WTC11 (cell line): ENCODE results near the gene ATP11A. TPM values are rescaled to one million over a fixed set of nuclear protein-coding genes. Genes with fewer than 3 reads are reported as not detected.

Source experiments
- ATAC-seq: fragments of 200-7000 bp; cut with Tn5 transposase; 2 replicates; pipeline ENCODE4 v1.10.0; 2021; ENCODE audit warnings: mild to moderate bottlenecking, moderate library complexity
- CTCF ChIA-PET: fragments of 300-600 bp; sonication (Branson Sonifier 250); formaldehyde crosslinking; loops from one replicate; lab custom pipeline; 2021; ENCODE audit warnings: antibody characterized with exemption; lab: Charles Lee
- POLR2A ChIA-PET: fragments of 350-600 bp; sonication (Branson Sonifier 250); formaldehyde crosslinking; loops from one replicate; lab custom pipeline; 2021; ENCODE audit warnings: antibody characterized with exemption; lab: Charles Lee
- DNase-seq: peaks from one replicate; pipeline ENCODE4 v3.0.0; 2021; ENCODE audit warnings: low spot score
- H3K27ac Mint-ChIP-seq: 2 replicates; pipeline ENCODE4 v1.8.0; 2021; ENCODE audit warnings: mixed read lengths
- H3K27me3 Mint-ChIP-seq: 2 replicates; pipeline ENCODE4 v1.8.0; 2021; ENCODE audit warnings: low read depth, mild to moderate bottlenecking, moderate library complexity, mixed read lengths
- H3K36me3 Mint-ChIP-seq: 2 replicates; pipeline ENCODE4 v1.8.0; 2021; ENCODE audit warnings: mixed read lengths
- H3K4me1 Mint-ChIP-seq: 2 replicates; pipeline ENCODE4 v1.8.0; 2022; ENCODE audit warnings: mixed read lengths
- H3K4me3 Mint-ChIP-seq: 2 replicates; pipeline ENCODE4 v1.8.0; 2021; ENCODE audit warnings: mild to moderate bottlenecking, moderate library complexity, mixed read lengths
- H3K9me3 Mint-ChIP-seq: 2 replicates; pipeline ENCODE4 v1.8.0; 2021; ENCODE audit warnings: mixed read lengths
- AFF4 ChIP-seq: sonication (generic); formaldehyde crosslinking; IDR thresholded peaks from 2 replicates; pipeline ENCODE4 v1.8.1; 2023; ENCODE audit warnings: mild to moderate bottlenecking, missing genetic modification reagents, borderline replicate concordance
- ATF2 ChIP-seq: sonication (generic); formaldehyde crosslinking; IDR thresholded peaks from 2 replicates; pipeline ENCODE4 v1.8.1; 2022; ENCODE audit warnings: low read depth, missing genetic modification reagents, borderline replicate concordance
- CREB1 ChIP-seq: sonication (generic); formaldehyde crosslinking; IDR thresholded peaks from 2 replicates; pipeline ENCODE4 v1.8.0; 2023; ENCODE audit warnings: mild to moderate bottlenecking, missing genetic modification reagents
- CREM ChIP-seq: sonication (generic); formaldehyde crosslinking; IDR thresholded peaks from 2 replicates; pipeline ENCODE4 v1.8.1; 2022; ENCODE audit warnings: mild to moderate bottlenecking, missing genetic modification reagents, moderate library complexity
- ESRRA ChIP-seq: sonication (generic); formaldehyde crosslinking; IDR thresholded peaks from 2 replicates; pipeline ENCODE4 v1.8.1; 2022; ENCODE audit warnings: mild to moderate bottlenecking, missing genetic modification reagents, borderline replicate concordance
- ETV6 ChIP-seq: sonication (generic); formaldehyde crosslinking; IDR thresholded peaks from 2 replicates; pipeline ENCODE4 v1.8.1; 2022; ENCODE audit warnings: mild to moderate bottlenecking, missing genetic modification reagents
- GABPB1 ChIP-seq: sonication (generic); formaldehyde crosslinking; IDR thresholded peaks from 2 replicates; pipeline ENCODE4 v1.8.1; 2023; ENCODE audit warnings: mild to moderate bottlenecking, missing genetic modification reagents
- GTF2I ChIP-seq: fragments of 250-450 bp; sonication (Bioruptor Pico); conservative IDR thresholded peaks from 2 replicates; pipeline ENCODE4 v1.4.0; 2021; ENCODE audit warnings: mild to moderate bottlenecking
- JUN ChIP-seq: sonication (generic); formaldehyde crosslinking; IDR thresholded peaks from 2 replicates; pipeline ENCODE4 v1.8.0; 2023; ENCODE audit warnings: mild to moderate bottlenecking, missing genetic modification reagents
- MAX ChIP-seq: sonication (generic); formaldehyde crosslinking; IDR thresholded peaks from 2 replicates; pipeline ENCODE4 v1.8.0; 2022; ENCODE audit warnings: mild to moderate bottlenecking, missing genetic modification reagents
- MLX ChIP-seq: sonication (generic); formaldehyde crosslinking; IDR thresholded peaks from 2 replicates; pipeline ENCODE4 v1.8.1; 2023; ENCODE audit warnings: mild to moderate bottlenecking, missing genetic modification reagents, moderate library complexity
- NFE2L1 ChIP-seq: sonication (generic); formaldehyde crosslinking; IDR thresholded peaks from 2 replicates; pipeline ENCODE4 v1.8.1; 2023; ENCODE audit warnings: missing genetic modification reagents
- NR1H2 ChIP-seq: sonication (generic); formaldehyde crosslinking; IDR thresholded peaks from 2 replicates; pipeline ENCODE4 v1.9.0; 2021; ENCODE audit warnings: mild to moderate bottlenecking, moderate library complexity, missing genetic modification reagents
- NR2C2 ChIP-seq: sonication (generic); formaldehyde crosslinking; IDR thresholded peaks from 2 replicates; pipeline ENCODE4 v1.8.0; 2022; ENCODE audit warnings: mild to moderate bottlenecking, missing genetic modification reagents
- NR3C1 ChIP-seq: sonication (generic); formaldehyde crosslinking; conservative IDR thresholded peaks from 2 replicates; pipeline ENCODE4 v1.8.1; 2023; ENCODE audit warnings: low read depth, mild to moderate bottlenecking, missing genetic modification reagents
- PRRX2 ChIP-seq: fragments of 250-450 bp; sonication (Bioruptor Pico); IDR thresholded peaks from 2 replicates; pipeline ENCODE4 v1.8.0; 2021; ENCODE audit warnings: mild to moderate bottlenecking
- TEAD1 ChIP-seq: sonication (generic); formaldehyde crosslinking; IDR thresholded peaks from 2 replicates; pipeline ENCODE4 v1.8.0; 2022; ENCODE audit warnings: mild to moderate bottlenecking, missing genetic modification reagents
- USF1 ChIP-seq: sonication (generic); formaldehyde crosslinking; IDR thresholded peaks from 2 replicates; pipeline ENCODE4 v1.8.0; 2022; ENCODE audit warnings: mild to moderate bottlenecking, missing genetic modification reagents
- USF2 ChIP-seq: sonication (generic); formaldehyde crosslinking; IDR thresholded peaks from 2 replicates; pipeline ENCODE4 v1.8.1; 2023; ENCODE audit warnings: mild to moderate bottlenecking, missing genetic modification reagents, moderate library complexity
- ZNF121 ChIP-seq: sonication (generic); formaldehyde crosslinking; IDR thresholded peaks from 2 replicates; pipeline ENCODE4 v1.8.0; 2023; ENCODE audit warnings: missing genetic modification reagents
- ZNF423 ChIP-seq: fragments of 250-450 bp; sonication (Bioruptor Pico); IDR thresholded peaks from 2 replicates; pipeline ENCODE4 v2.1.2; 2022; ENCODE audit warnings: mild to moderate bottlenecking, moderate library complexity
- ZNF425 ChIP-seq: fragments of 250-450 bp; sonication (Bioruptor Pico); conservative IDR thresholded peaks from 2 replicates; pipeline ENCODE4 v1.9.0; 2021; ENCODE audit warnings: mild to moderate bottlenecking
- total RNA-seq: library from RNA; stranded (reverse); gene quantifications from 3 replicates; pipeline ENCODE4 v1.2.3, GENCODE V29; 2021

The ATP11A gene
- total RNA-seq, 1 experiment from 2014 or later: 100 TPM

- ChIA-PET CTCF (no interaction called here), POLR2A (no interaction called here)
- Mint-ChIP-seq H3K4me1 (no peaks in the 10 kb centered on the region), H3K9me3 (no peaks in the 10 kb centered on the region), H3K27ac (no peak overlapping the region), H3K4me3 (no peak overlapping the region), H3K27me3 (no peaks in the 10 kb centered on the region), H3K36me3 (peaks cover 29% of the 10 kb centered on the region; the same call in 1 of the 2 replicates)
- ATAC-seq (no peak), DNase-seq (no peak)
- no peak for TF ChIP-seq NR3C1 (CRISPR knock-in tag)
These were observed 189.5 kb downstream of the ATP11A start for GRCh38 chr13:112879283-112879833.

- no peak for TF ChIP-seq GTF2I
- TF ChIP-seq ETV6 (CRISPR knock-in tag): no peak
- TF ChIP-seq, all 79 proteins: peak for 0
- no peak for DNase-seq
- POLR2A ChIA-PET: no interaction called here
- Mint-ChIP-seq H3K36me3 (peaks cover 31% of the 10 kb centered on the region; the same call in 1 of the 2 replicates), H3K4me1 (peaks cover 2% of the 10 kb centered on the region; the same call in 1 of the 2 replicates), H3K4me3 (no peak overlapping the region), H3K27ac (no peak overlapping the region), H3K9me3 (no peaks in the 10 kb centered on the region), H3K27me3 (no peaks in the 10 kb centered on the region)
- CTCF ChIA-PET: no interaction called here
- ATAC-seq: no peak
These were observed 190.4 kb downstream of the ATP11A start for GRCh38 chr13:112880221-112880641.

GRCh38 chr13:112880976-112881540, 191.2 kb downstream of the ATP11A start:
- POLR2A ChIA-PET: no interaction called here
- no peak for DNase-seq
- CTCF ChIA-PET: no interaction called here
- no peak for ATAC-seq
- no peak overlapping the region for H3K4me3 Mint-ChIP-seq
- H3K4me1 Mint-ChIP-seq: peaks cover 8% of the 10 kb centered on the region; the same call in 1 of the 2 replicates
- TF ChIP-seq ESRRA (CRISPR knock-in tag) (no peak), JUN (CRISPR knock-in tag) (no peak), ZNF121 (CRISPR knock-in tag) (no peak), USF2 (CRISPR knock-in tag) (no peak), USF1 (CRISPR knock-in tag) (no peak), MAX (no peak), CREB1 (CRISPR knock-in tag) (no peak), MLX (CRISPR knock-in tag) (no peak), TEAD1 (CRISPR knock-in tag) (no peak), CREM (CRISPR knock-in tag) (no peak), NR1H2 (CRISPR knock-in tag) (no peak), ZNF423 (CRISPR knock-in tag) (no peak), ATF2 (CRISPR knock-in tag) (no peak), ZNF425 (CRISPR knock-in tag) (no peak), NFE2L1 (no peak), PRRX2 (CRISPR knock-in tag) (no peak), NR2C2 (no peak), AFF4 (CRISPR knock-in tag) (no peak), GABPB1 (CRISPR knock-in tag) (no peak)
- no peak overlapping the region for H3K27ac Mint-ChIP-seq
- no peaks in the 10 kb centered on the region for H3K9me3 Mint-ChIP-seq
- no peaks in the 10 kb centered on the region for H3K27me3 Mint-ChIP-seq
- peaks cover 26% of the 10 kb centered on the region; the same call in 1 of the 2 replicates for H3K36me3 Mint-ChIP-seq
